Measurements from ENCODE around the gene GPR155.
"Not testable (repeated sequence)": the region's sequence is repeated elsewhere in the genome, so short reads cannot be mapped to it uniquely, and the experiment has no call there.

Gene GPR155

GRCh38 chr2:174395969-174396630, 90.7 kb downstream of the GPR155 start:
- ChIA-PET CTCF (interaction anchor here (0.5 kb wide), 1 partner anchor 1783 kb away, joined by 3 read pairs; no protein-coding TSS in a partner anchor), POLR2A (interaction anchor here (0.6 kb wide), 1 partner anchor 131 kb away, joined by 4 read pairs; no protein-coding TSS in a partner anchor)
- Histone ChIP-seq H3K9me3 (ENCODE audit: control extremely low read depth in 1 of 5, control insufficient read depth in 4 of 5, insufficient read depth in 2 of 5, low read depth in 1 of 5, low read length in 4 of 5) (no peaks in the 10 kb centered on the region), H3K36me3 (ENCODE audit: control insufficient read depth in 4 of 4, insufficient read depth in 4 of 4, low read length in 3 of 4) (peaks cover 0 to 10% (median 5%) of the 10 kb centered on the region in 4 experiments), H3K4me3 (ENCODE audit: control insufficient read depth in 1 of 7, extremely low read depth in 1 of 7, insufficient read depth in 4 of 7, low read depth in 2 of 7, low read length in 6 of 7) (peak overlapping the region; percentile 57 to 98 (median 93)), H3K27ac (ENCODE audit: insufficient read depth in 1 of 2, low read depth in 1 of 2, low read length in 2 of 2, poor library complexity in 1 of 2, severe bottlenecking in 2 of 2) (peak overlapping the region; percentile 95 to 96), H3K4me1 (ENCODE audit: control extremely low read depth in 1 of 4, control insufficient read depth in 4 of 4, insufficient read depth in 4 of 4, low read length in 3 of 4) (peaks cover 10 to 26% (median 17%) of the 10 kb centered on the region in 4 experiments), H3K27me3 (replicated peaks in 2 of 5; ENCODE audit: control insufficient read depth in 4 of 5, insufficient read depth in 5 of 5, low read length in 4 of 5) (no peaks in the 10 kb centered on the region)
- WGBS (ENCODE audit: insufficient coverage), result 19% methylated on average over 26 of the region's 27 CpGs
- peak; percentile 21 to 73 (median 55) for DNase-seq

DNA sequence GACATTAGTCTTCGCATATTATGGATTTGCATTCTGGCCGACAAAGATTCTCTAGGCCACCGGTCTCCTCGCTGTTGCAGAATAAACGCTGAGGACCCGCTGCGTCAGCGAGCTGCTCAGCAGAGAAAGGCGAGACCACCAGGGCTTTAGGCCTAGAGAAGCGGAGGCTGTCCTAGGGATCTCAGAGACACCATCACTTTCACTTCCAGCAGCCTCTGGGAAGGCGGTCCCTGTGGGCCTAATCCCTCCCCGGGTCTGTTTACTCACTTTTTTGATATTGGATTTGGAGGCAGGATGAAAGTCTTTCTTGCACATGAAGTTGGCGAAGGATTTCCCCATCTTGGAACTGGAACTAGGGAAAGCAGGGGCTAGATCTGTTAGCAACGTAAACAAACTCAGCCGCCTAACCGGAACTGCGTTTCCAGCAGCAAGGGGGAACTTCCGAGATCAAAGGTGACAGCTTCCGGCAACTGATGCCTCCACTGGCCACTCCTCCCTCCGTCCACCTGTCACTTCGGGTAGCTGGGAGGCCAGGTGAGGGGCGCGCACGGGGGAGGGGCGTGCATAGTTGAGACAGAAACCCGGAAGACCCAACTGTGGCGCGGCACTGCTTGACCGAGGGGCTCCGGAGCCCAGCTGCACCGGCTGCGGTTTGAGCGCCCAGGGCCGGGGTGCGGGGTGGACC, 91.4 kb downstream of the GPR155 start, which contains the start of gene SCRN3:
Gene SCRN3 (plus strand): TSS at position 447 of the 685 bp plus-strand sequence. CDS start 2,554 bp downstream, outside the sequence.
- POLR2A ChIA-PET, result interaction anchor here (0.6 kb wide), 1 partner anchor 131 kb away, joined by 4 read pairs; no protein-coding TSS in a partner anchor

GRCh38 chr2:174392706-174393105, 94.1 kb downstream of the GPR155 start:
- no peak for DNase-seq
- peaks cover 0 to 25% (median 11%) of the 10 kb centered on the region in 4 experiments for H3K36me3 ChIP-seq (ENCODE audit: control insufficient read depth in 4 of 4, insufficient read depth in 4 of 4, low read length in 3 of 4)
- ChIA-PET POLR2A (no interaction called here), CTCF (interaction anchor here (1.3 kb wide), 1 partner anchor 16 kb away, joined by 3 read pairs; no protein-coding TSS in a partner anchor)
- H3K4me1 ChIP-seq (ENCODE audit: control extremely low read depth in 1 of 4, control insufficient read depth in 4 of 4, insufficient read depth in 4 of 4, low read length in 3 of 4), result peaks cover 10 to 26% (median 17%) of the 10 kb centered on the region in 4 experiments
- H3K27me3 ChIP-seq (replicated peaks in 2 of 5; ENCODE audit: control insufficient read depth in 4 of 5, insufficient read depth in 5 of 5, low read length in 4 of 5), result no peaks in the 10 kb centered on the region
- no peaks in the 10 kb centered on the region for H3K9me3 ChIP-seq (ENCODE audit: control extremely low read depth in 1 of 5, control insufficient read depth in 4 of 5, insufficient read depth in 2 of 5, low read depth in 1 of 5, low read length in 4 of 5)
- H3K27ac ChIP-seq (ENCODE audit: insufficient read depth in 1 of 2, low read depth in 1 of 2, low read length in 2 of 2, poor library complexity in 1 of 2, severe bottlenecking in 2 of 2), result no peak overlapping the region
- no peak overlapping the region for H3K4me3 ChIP-seq (ENCODE audit: control insufficient read depth in 1 of 7, extremely low read depth in 1 of 7, insufficient read depth in 4 of 7, low read depth in 2 of 7, low read length in 6 of 7)

More for the DNA sequence above, 91.4 kb downstream of the GPR155 start, which contains the start of gene SCRN3:
- DNase-seq, result peak; percentile 78 to 87 (median 82)
- Histone ChIP-seq H3K36me3 (ENCODE audit: control insufficient read depth in 4 of 4, insufficient read depth in 4 of 4, low read length in 3 of 4) (peaks cover 0 to 14% (median 5%) of the 10 kb centered on the region in 4 experiments), H3K27me3 (replicated peaks in 2 of 5; ENCODE audit: control insufficient read depth in 4 of 5, insufficient read depth in 5 of 5, low read length in 4 of 5) (no peaks in the 10 kb centered on the region), H3K27ac (ENCODE audit: insufficient read depth in 1 of 2, low read depth in 1 of 2, low read length in 2 of 2, poor library complexity in 1 of 2, severe bottlenecking in 2 of 2) (peak within 1 kb of the TSS; percentile 95 to 96), H3K4me3 (ENCODE audit: control insufficient read depth in 1 of 7, extremely low read depth in 1 of 7, insufficient read depth in 4 of 7, low read depth in 2 of 7, low read length in 6 of 7) (peak within 1 kb of the TSS; percentile 57 to 98 (median 93)), H3K4me1 (ENCODE audit: control extremely low read depth in 1 of 4, control insufficient read depth in 4 of 4, insufficient read depth in 4 of 4, low read length in 3 of 4) (peaks cover 10 to 26% (median 17%) of the 10 kb centered on the region in 4 experiments), H3K9me3 (ENCODE audit: control extremely low read depth in 1 of 5, control insufficient read depth in 4 of 5, insufficient read depth in 2 of 5, low read depth in 1 of 5, low read length in 4 of 5) (no peaks in the 10 kb centered on the region)
- CTCF ChIA-PET, result interaction anchor here (0.6 kb wide), 1 partner anchor 492 kb away, joined by 3 read pairs; no protein-coding TSS in a partner anchor
- under 1% methylated on average over 29 of the region's 35 CpGs for WGBS (ENCODE audit: insufficient coverage)

DNA sequence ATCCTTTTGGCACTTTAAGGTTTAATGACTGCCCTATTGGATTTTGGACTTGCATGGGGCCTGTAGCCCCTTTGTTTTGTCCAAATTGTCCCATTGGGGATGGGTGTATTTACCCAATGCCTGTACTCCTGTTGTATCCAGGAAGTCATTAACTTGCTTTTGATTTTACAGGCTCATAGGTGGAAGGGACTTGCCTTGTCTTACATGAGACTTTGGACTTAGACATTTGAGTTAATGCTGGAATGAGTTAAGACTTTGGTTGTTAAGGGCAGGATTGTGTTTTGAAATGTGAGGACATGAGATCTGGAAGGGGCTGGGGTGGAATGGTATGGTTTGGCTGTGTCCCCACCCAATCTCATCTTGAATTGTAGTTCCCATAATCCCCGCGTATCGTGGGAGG, 96.5 kb downstream of the GPR155 start:
- H3K27ac ChIP-seq (ENCODE audit: insufficient read depth in 1 of 2, low read depth in 1 of 2, low read length in 2 of 2, poor library complexity in 1 of 2, severe bottlenecking in 2 of 2); H3K4me3 ChIP-seq (ENCODE audit: control insufficient read depth in 1 of 7, extremely low read depth in 1 of 7, insufficient read depth in 4 of 7, low read depth in 2 of 7, low read length in 6 of 7); H3K27me3 ChIP-seq (replicated peaks in 2 of 5; ENCODE audit: control insufficient read depth in 4 of 5, insufficient read depth in 5 of 5, low read length in 4 of 5); CTCF ChIA-PET; DNase-seq; POLR2A ChIA-PET; H3K9me3 ChIP-seq (ENCODE audit: control extremely low read depth in 1 of 5, control insufficient read depth in 4 of 5, insufficient read depth in 2 of 5, low read depth in 1 of 5, low read length in 4 of 5): not testable (repeated sequence)
- no CpG with 5 or more reads among the region's 3 CpGs for WGBS (ENCODE audit: insufficient coverage)
- peaks cover 9 to 18% (median 11%) of the 10 kb centered on the region in 4 experiments for H3K4me1 ChIP-seq (ENCODE audit: control extremely low read depth in 1 of 4, control insufficient read depth in 4 of 4, insufficient read depth in 4 of 4, low read length in 3 of 4)
- H3K36me3 ChIP-seq (ENCODE audit: control insufficient read depth in 4 of 4, insufficient read depth in 4 of 4, low read length in 3 of 4), result peaks cover 6 to 47% (median 20%) of the 10 kb centered on the region in 4 experiments

DNA sequence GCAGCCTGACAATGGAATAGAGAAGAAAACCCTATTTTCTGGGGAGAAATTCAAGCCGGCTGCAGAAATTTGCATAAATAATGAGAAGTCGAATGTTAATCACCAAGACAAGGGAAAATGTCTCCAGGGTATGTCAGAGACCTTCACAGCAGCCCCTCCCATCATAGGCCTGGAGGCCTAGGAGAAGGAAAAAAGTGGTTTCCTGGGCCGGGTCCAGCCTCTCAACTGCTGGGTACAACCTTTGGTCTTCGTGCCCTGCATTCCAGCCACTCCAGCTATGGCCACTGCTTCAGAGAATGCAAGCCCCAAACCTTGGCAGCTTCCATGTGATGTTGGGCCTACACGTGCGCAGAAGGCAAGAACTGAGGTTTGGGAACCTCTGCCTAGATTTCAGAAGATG, 97.3 kb downstream of the GPR155 start:
- H3K27me3 ChIP-seq (replicated peaks in 2 of 5; ENCODE audit: control insufficient read depth in 4 of 5, insufficient read depth in 5 of 5, low read length in 4 of 5), result no peaks in the 10 kb centered on the region
- ChIA-PET POLR2A (no interaction called here), CTCF (no interaction called here)
- DNase-seq, result no peak
- WGBS (ENCODE audit: insufficient coverage), result 100% methylated on average over 4 of the region's 6 CpGs
- peaks cover 6 to 12% (median 8%) of the 10 kb centered on the region in 4 experiments for H3K4me1 ChIP-seq (ENCODE audit: control extremely low read depth in 1 of 4, control insufficient read depth in 4 of 4, insufficient read depth in 4 of 4, low read length in 3 of 4)
- H3K9me3 ChIP-seq (ENCODE audit: control extremely low read depth in 1 of 5, control insufficient read depth in 4 of 5, insufficient read depth in 2 of 5, low read depth in 1 of 5, low read length in 4 of 5), result peaks cover 0 to 3% (median 0%) of the 10 kb centered on the region in 5 experiments
- no peak overlapping the region for H3K4me3 ChIP-seq (ENCODE audit: control insufficient read depth in 1 of 7, extremely low read depth in 1 of 7, insufficient read depth in 4 of 7, low read depth in 2 of 7, low read length in 6 of 7)
- H3K27ac ChIP-seq (ENCODE audit: insufficient read depth in 1 of 2, low read depth in 1 of 2, low read length in 2 of 2, poor library complexity in 1 of 2, severe bottlenecking in 2 of 2), result no peak overlapping the region
- peaks cover 8 to 54% (median 22%) of the 10 kb centered on the region in 4 experiments for H3K36me3 ChIP-seq (ENCODE audit: control insufficient read depth in 4 of 4, insufficient read depth in 4 of 4, low read length in 3 of 4)

DNA sequence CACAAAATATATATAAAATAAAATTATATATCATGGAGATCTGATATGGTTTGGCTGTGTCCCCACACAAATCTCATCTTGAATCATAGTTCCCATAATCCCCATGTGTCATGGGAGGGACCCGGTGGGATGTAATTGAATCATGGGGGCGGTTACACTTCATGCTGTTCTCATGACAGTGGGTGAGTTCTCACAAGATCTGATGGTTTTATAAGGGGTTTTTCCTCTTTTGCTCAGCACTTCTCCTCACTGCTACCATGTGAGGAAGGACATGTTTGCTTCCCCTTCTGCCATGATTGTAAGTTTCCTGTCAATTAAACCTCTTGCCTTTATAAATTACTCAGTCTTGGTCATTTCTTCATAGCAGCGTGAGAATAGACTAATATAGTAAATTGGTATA, 98.1 kb downstream of the GPR155 start:
- H3K27me3 ChIP-seq (replicated peaks in 2 of 5; ENCODE audit: control insufficient read depth in 4 of 5, insufficient read depth in 5 of 5, low read length in 4 of 5); POLR2A ChIA-PET; CTCF ChIA-PET; H3K4me1 ChIP-seq (ENCODE audit: control extremely low read depth in 1 of 4, control insufficient read depth in 4 of 4, insufficient read depth in 4 of 4, low read length in 3 of 4); H3K9me3 ChIP-seq (ENCODE audit: control extremely low read depth in 1 of 5, control insufficient read depth in 4 of 5, insufficient read depth in 2 of 5, low read depth in 1 of 5, low read length in 4 of 5); H3K4me3 ChIP-seq (ENCODE audit: control insufficient read depth in 1 of 7, extremely low read depth in 1 of 7, insufficient read depth in 4 of 7, low read depth in 2 of 7, low read length in 6 of 7); H3K27ac ChIP-seq (ENCODE audit: insufficient read depth in 1 of 2, low read depth in 1 of 2, low read length in 2 of 2, poor library complexity in 1 of 2, severe bottlenecking in 2 of 2): not testable (repeated sequence)
- peak in 2 of 3 donors; percentile 9 to 24 for DNase-seq
- WGBS (ENCODE audit: insufficient coverage), result no CpG with 5 or more reads among the region's 3 CpGs
- H3K36me3 ChIP-seq (ENCODE audit: control insufficient read depth in 4 of 4, insufficient read depth in 4 of 4, low read length in 3 of 4), result peaks cover 8 to 62% (median 25%) of the 10 kb centered on the region in 4 experiments

DNA sequence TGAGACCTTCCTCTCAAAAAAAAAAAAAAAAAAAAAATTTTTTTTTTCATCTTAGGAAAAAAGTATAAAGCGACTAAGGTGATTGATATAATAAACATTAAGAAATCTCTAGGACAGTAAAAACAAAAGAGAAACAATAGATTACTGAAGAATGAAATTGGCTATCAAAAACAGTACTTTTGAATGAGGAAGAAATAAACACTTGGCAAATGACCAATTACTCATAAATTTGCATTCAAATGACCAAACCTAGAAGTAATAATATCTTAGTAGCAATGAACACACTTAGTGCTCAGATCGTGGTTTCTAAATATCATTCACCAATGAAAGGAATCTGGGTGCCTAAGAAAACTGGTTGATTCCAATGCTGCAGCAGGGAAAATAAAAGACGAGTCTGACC, 101.6 kb downstream of the GPR155 start:
- no peak for DNase-seq
- whole genome bisulfite sequencing (ENCODE audit: insufficient coverage), result no CpG with 5 or more reads among the region's 3 CpGs
- Histone ChIP-seq H3K27ac (ENCODE audit: insufficient read depth in 1 of 2, low read depth in 1 of 2, low read length in 2 of 2, poor library complexity in 1 of 2, severe bottlenecking in 2 of 2) (no peak overlapping the region), H3K4me3 (ENCODE audit: control insufficient read depth in 1 of 7, extremely low read depth in 1 of 7, insufficient read depth in 4 of 7, low read depth in 2 of 7, low read length in 6 of 7) (no peak overlapping the region), H3K9me3 (ENCODE audit: control extremely low read depth in 1 of 5, control insufficient read depth in 4 of 5, insufficient read depth in 2 of 5, low read depth in 1 of 5, low read length in 4 of 5) (peaks cover 0 to 9% (median 3%) of the 10 kb centered on the region in 5 experiments), H3K27me3 (replicated peaks in 2 of 5; ENCODE audit: control insufficient read depth in 4 of 5, insufficient read depth in 5 of 5, low read length in 4 of 5) (no peaks in the 10 kb centered on the region), H3K36me3 (ENCODE audit: control insufficient read depth in 4 of 4, insufficient read depth in 4 of 4, low read length in 3 of 4) (peaks cover 11 to 71% (median 19%) of the 10 kb centered on the region in 4 experiments), H3K4me1 (ENCODE audit: control extremely low read depth in 1 of 4, control insufficient read depth in 4 of 4, insufficient read depth in 4 of 4, low read length in 3 of 4) (no peaks in the 10 kb centered on the region)
- POLR2A ChIA-PET, result no interaction called here
- CTCF ChIA-PET, result no interaction called here

Measured in common myeloid progenitor, CD34-positive (primary cell).